ENCODE results near the gene DIAPH1.

DIAPH1 gene

GRCh38 chr5:141479776-141480175, 139.0 kb downstream of the DIAPH1 start:
- H3K4me2 ChIP-seq: peak overlapping the region; percentile 72 to 99 (median 97)
- peaks cover 0 to 23% (median 11%) of the 10 kb centered on the region in 11 experiments; a peak in 8 of 22 replicates for H3K27me3 ChIP-seq
- H3K27ac ChIP-seq: no peak overlapping the region
- H3K4me1 ChIP-seq: peaks cover 73 to 87% (median 78%) of the 10 kb centered on the region in 10 experiments
- H3K9ac ChIP-seq: peak overlapping the region in 4 of 11 experiments; percentile 9 to 90 (median 40); a peak in 2 of 22 replicates
- H4K20me1 ChIP-seq: peaks cover 0 to 81% (median 73%) of the 10 kb centered on the region in 11 experiments; a peak in 19 of 22 replicates
- no peak for TF ChIP-seq Cebpa-rat (IDR thresholded peaks at IDR 0.05)
- peaks cover 0 to 67% (median 30%) of the 10 kb centered on the region in 11 experiments; a peak in 13 of 22 replicates for H3K36me3 ChIP-seq
- H3K4me3 ChIP-seq: peak overlapping the region in 9 of 10 experiments; percentile 25 to 87 (median 79); a peak in 16 of 20 replicates
- no peaks in the 10 kb centered on the region for H3K9me3 ChIP-seq (replicated peaks in 1 of 11)

GRCh38 chr5:141478321-141478945, 140.4 kb downstream of the DIAPH1 start:
- H4K20me1 ChIP-seq: peaks cover 0 to 68% (median 59%) of the 10 kb centered on the region in 11 experiments; a peak in 19 of 22 replicates
- H3K9ac ChIP-seq: peak overlapping the region in 10 of 11 experiments; percentile 23 to 90 (median 84); a peak in 16 of 22 replicates
- H3K36me3 ChIP-seq: peaks cover 0 to 58% (median 30%) of the 10 kb centered on the region in 11 experiments; a peak in 13 of 22 replicates
- peak overlapping the region in 3 of 11 experiments; percentile 21 to 81 (median 25); a peak in 4 of 22 replicates for H3K27ac ChIP-seq
- no peak for TF ChIP-seq Cebpa-rat (IDR thresholded peaks at IDR 0.05)
- peaks cover 62 to 77% (median 66%) of the 10 kb centered on the region in 10 experiments for H3K4me1 ChIP-seq
- H3K27me3 ChIP-seq: peaks cover 0 to 25% (median 11%) of the 10 kb centered on the region in 11 experiments; a peak in 8 of 22 replicates
- peak overlapping the region; percentile 89 to 99 (median 97) for H3K4me2 ChIP-seq
- H3K4me3 ChIP-seq: peak overlapping the region; percentile 67 to 87 (median 78)
- no peaks in the 10 kb centered on the region for H3K9me3 ChIP-seq (replicated peaks in 1 of 11)

- peak overlapping the region; percentile 67 to 87 (median 78) for H3K4me3 ChIP-seq
- TF ChIP-seq Cebpa-rat (IDR thresholded peaks at IDR 0.05): no peak
- peaks cover 55 to 74% (median 60%) of the 10 kb centered on the region in 10 experiments for H3K4me1 ChIP-seq
- H3K27ac ChIP-seq: peak overlapping the region in 4 of 11 experiments; percentile 1 to 81 (median 23); a peak in 4 of 22 replicates
- peak overlapping the region; percentile 89 to 99 (median 97) for H3K4me2 ChIP-seq
- peaks cover 0 to 63% (median 53%) of the 10 kb centered on the region in 11 experiments; a peak in 18 of 22 replicates for H4K20me1 ChIP-seq
- H3K9me3 ChIP-seq (replicated peaks in 1 of 11): no peaks in the 10 kb centered on the region
- H3K9ac ChIP-seq: peak overlapping the region; percentile 23 to 90 (median 83); a peak in 18 of 22 replicates
- peaks cover 0 to 25% (median 11%) of the 10 kb centered on the region in 11 experiments; a peak in 8 of 22 replicates for H3K27me3 ChIP-seq
- peaks cover 0 to 56% (median 30%) of the 10 kb centered on the region in 11 experiments; a peak in 13 of 22 replicates for H3K36me3 ChIP-seq
These were observed 141.0 kb downstream of the DIAPH1 start for GRCh38 chr5:141477815-141478214.

GRCh38 chr5:141477044-141477575, 141.7 kb downstream of the DIAPH1 start:
- Histone ChIP-seq H3K36me3 (peaks cover 0 to 53% (median 26%) of the 10 kb centered on the region in 11 experiments; a peak in 13 of 22 replicates), H3K4me3 (peak overlapping the region; percentile 67 to 87 (median 78)), H3K27me3 (peaks cover 0 to 25% (median 11%) of the 10 kb centered on the region in 11 experiments; a peak in 8 of 22 replicates), H3K4me2 (peak overlapping the region; percentile 89 to 99 (median 97)), H3K4me1 (peaks cover 50 to 68% (median 56%) of the 10 kb centered on the region in 10 experiments), H3K27ac (peak overlapping the region in 8 of 11 experiments; percentile 74 to 85 (median 81); a peak in 16 of 22 replicates), H4K20me1 (peaks cover 0 to 55% (median 48%) of the 10 kb centered on the region in 11 experiments; a peak in 18 of 22 replicates), H3K9ac (peak overlapping the region; percentile 73 to 90 (median 84); a peak in 21 of 22 replicates), H3K9me3 (replicated peaks in 1 of 11) (no peaks in the 10 kb centered on the region)
- TF ChIP-seq Cebpa-rat (IDR thresholded peaks at IDR 0.05): no peak

GRCh38 chr5:141476132-141476911, 142.5 kb downstream of the DIAPH1 start:
- peak overlapping the region in 10 of 11 experiments; percentile 52 to 85 (median 79); a peak in 21 of 22 replicates for H3K27ac ChIP-seq
- peak overlapping the region; percentile 67 to 87 (median 78) for H3K4me3 ChIP-seq
- peak overlapping the region; percentile 73 to 90 (median 84) for H3K9ac ChIP-seq
- H3K4me1 ChIP-seq: peaks cover 42 to 60% (median 51%) of the 10 kb centered on the region in 10 experiments
- peak overlapping the region; percentile 89 to 99 (median 97) for H3K4me2 ChIP-seq
- H3K27me3 ChIP-seq: peaks cover 0 to 25% (median 11%) of the 10 kb centered on the region in 11 experiments; a peak in 8 of 22 replicates
- no peak for TF ChIP-seq Cebpa-rat (IDR thresholded peaks at IDR 0.05)
- no peaks in the 10 kb centered on the region for H3K9me3 ChIP-seq (replicated peaks in 1 of 11)
- H3K36me3 ChIP-seq: peaks cover 0 to 45% (median 24%) of the 10 kb centered on the region in 11 experiments; a peak in 13 of 22 replicates
- H4K20me1 ChIP-seq: peaks cover 0 to 48% (median 45%) of the 10 kb centered on the region in 11 experiments; a peak in 18 of 22 replicates

- H3K27me3 ChIP-seq: peaks cover 0 to 25% (median 11%) of the 10 kb centered on the region in 11 experiments; a peak in 8 of 22 replicates
- peaks cover 0 to 41% (median 39%) of the 10 kb centered on the region in 11 experiments; a peak in 18 of 22 replicates for H4K20me1 ChIP-seq
- H3K36me3 ChIP-seq: peaks cover 0 to 39% (median 20%) of the 10 kb centered on the region in 11 experiments; a peak in 13 of 22 replicates
- H3K27ac ChIP-seq: peak within 1 kb of the TSS in 10 of 11 experiments; percentile 52 to 85 (median 79); a peak in 21 of 22 replicates
- peak within 1 kb of the TSS; percentile 73 to 90 (median 84) for H3K9ac ChIP-seq
- no peaks in the 10 kb centered on the region for H3K9me3 ChIP-seq (replicated peaks in 1 of 11)
- H3K4me2 ChIP-seq: peak within 1 kb of the TSS; percentile 89 to 99 (median 97)
- no peak for TF ChIP-seq Cebpa-rat (IDR thresholded peaks at IDR 0.05)
- H3K4me1 ChIP-seq: peaks cover 36 to 54% (median 44%) of the 10 kb centered on the region in 10 experiments
- peak within 1 kb of the TSS; percentile 67 to 87 (median 78) for H3K4me3 ChIP-seq
These were observed 143.1 kb downstream of the DIAPH1 start, which contains the start of gene PCDHGC3 for GRCh38 chr5:141475625-141476131. PCDHGC3 (plus strand) TSS chr5:141475966; CDS start chr5:141476117, 151 bp downstream.

GRCh38 chr5:141465351-141465750, 153.4 kb downstream of the DIAPH1 start:
- Histone ChIP-seq H3K27me3 (no peaks in the 10 kb centered on the region), H3K4me2 (peak overlapping the region in 2 of 11 experiments; percentile 32 to 34; a peak in 3 of 22 replicates), H3K9ac (no peak overlapping the region), H3K4me3 (no peak overlapping the region), H3K27ac (no peak overlapping the region), H3K9me3 (replicated peaks in 1 of 11) (peaks cover 0 to 8% (median 0%) of the 10 kb centered on the region in 11 experiments; a peak in 3 of 22 replicates), H3K4me1 (peaks cover 0 to 30% (median 0%) of the 10 kb centered on the region in 10 experiments; a peak in 5 of 20 replicates), H4K20me1 (no peaks in the 10 kb centered on the region), H3K36me3 (peaks cover 0 to 9% (median 0%) of the 10 kb centered on the region in 11 experiments; a peak in 1 of 22 replicates)
- TF ChIP-seq Cebpa-rat (IDR thresholded peaks at IDR 0.05): no peak
